G401 (cell line): ENCODE data around the gene TNNI3K. TPM values are rescaled to one million over a fixed set of nuclear protein-coding genes. Genes with fewer than 3 reads are reported as not detected.
"Not testable (repeated sequence)": the region's sequence is repeated elsewhere in the genome, so short reads cannot be mapped to it uniquely, and the experiment has no call there.

ENCODE experiments used
- DNase-seq: peaks from one replicate; pipeline ENCODE4 v3.0.0-alpha.2; 2015; ENCODE audit warnings: low spot score
- in situ Hi-C: cut with HindIII; loops from 2 replicates; pipeline ENCODE4 v1.10.0; 2016; ENCODE audit warnings: low sequenced_read_pairs, mixed read lengths
- total RNA-seq: library from RNA; depleted of rRNA; stranded (reverse); fragments of >200 nt; shearing (Covaris generic); gene quantifications from 2 replicates; pipeline ENCODE4 v1.2.3, GENCODE V29; 2014; rRNA removed

Gene TNNI3K, protein sequence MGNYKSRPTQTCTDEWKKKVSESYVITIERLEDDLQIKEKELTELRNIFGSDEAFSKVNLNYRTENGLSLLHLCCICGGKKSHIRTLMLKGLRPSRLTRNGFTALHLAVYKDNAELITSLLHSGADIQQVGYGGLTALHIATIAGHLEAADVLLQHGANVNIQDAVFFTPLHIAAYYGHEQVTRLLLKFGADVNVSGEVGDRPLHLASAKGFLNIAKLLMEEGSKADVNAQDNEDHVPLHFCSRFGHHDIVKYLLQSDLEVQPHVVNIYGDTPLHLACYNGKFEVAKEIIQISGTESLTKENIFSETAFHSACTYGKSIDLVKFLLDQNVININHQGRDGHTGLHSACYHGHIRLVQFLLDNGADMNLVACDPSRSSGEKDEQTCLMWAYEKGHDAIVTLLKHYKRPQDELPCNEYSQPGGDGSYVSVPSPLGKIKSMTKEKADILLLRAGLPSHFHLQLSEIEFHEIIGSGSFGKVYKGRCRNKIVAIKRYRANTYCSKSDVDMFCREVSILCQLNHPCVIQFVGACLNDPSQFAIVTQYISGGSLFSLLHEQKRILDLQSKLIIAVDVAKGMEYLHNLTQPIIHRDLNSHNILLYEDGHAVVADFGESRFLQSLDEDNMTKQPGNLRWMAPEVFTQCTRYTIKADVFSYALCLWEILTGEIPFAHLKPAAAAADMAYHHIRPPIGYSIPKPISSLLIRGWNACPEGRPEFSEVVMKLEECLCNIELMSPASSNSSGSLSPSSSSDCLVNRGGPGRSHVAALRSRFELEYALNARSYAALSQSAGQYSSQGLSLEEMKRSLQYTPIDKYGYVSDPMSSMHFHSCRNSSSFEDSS
- 0.25 TPM in 1 of 2 replicates, not detected in the other for total RNA-seq

- in situ Hi-C loops: no loop called here
- no peak for DNase-seq
These were observed at the start of gene TNNI3K for GRCh38 chr1:74235153-74235552. Gene TNNI3K (plus strand): TSS chr1:74235387. CDS start chr1:74235452, 65 bp downstream.

GRCh38 chr1:74193908-74194307 is 41.3 kb upstream of the TNNI3K start:
- in situ Hi-C loops: no loop called here

DNA sequence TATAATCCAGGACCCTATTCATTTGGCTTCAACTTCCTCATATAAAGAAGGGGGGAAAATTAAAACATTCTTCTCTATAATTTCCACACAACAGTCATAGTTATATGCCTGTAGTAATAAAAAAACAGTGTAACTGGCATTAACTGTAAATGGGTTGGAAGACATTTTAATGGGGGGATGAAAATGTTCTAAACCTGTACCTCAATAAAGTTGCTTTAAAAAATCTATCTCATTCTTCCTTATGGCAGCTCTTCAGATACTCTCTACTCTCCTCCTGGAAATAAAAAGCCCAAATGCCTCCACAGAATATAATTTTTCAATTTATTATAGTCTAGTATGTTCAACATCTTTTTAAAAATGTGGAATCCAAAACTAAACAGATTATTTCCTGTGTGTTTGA is 39.8 kb upstream of the TNNI3K start:
- in situ Hi-C loops: no loop called here
- DNase-seq: no peak

More at GRCh38 chr1:74193908-74194307, 41.3 kb upstream of the TNNI3K start:
- DNase-seq: no peak

GRCh38 chr1:74197255-74197654 is 37.9 kb upstream of the TNNI3K start:
- in situ Hi-C loops: no loop called here
- DNase-seq: peak; percentile 2

GRCh38 chr1:74197657-74198552 is 37.3 kb upstream of the TNNI3K start, which contains the start of the genes FPGT and LRRIQ3:
Gene FPGT (plus strand): TSS chr1:74198242. CDS start chr1:74198279, 37 bp downstream.
Gene LRRIQ3 (minus strand): TSS chr1:74198176. CDS start chr1:74183684, 14,492 bp downstream.
- in situ Hi-C loops: no loop called here
- peak; percentile 98 for DNase-seq

GRCh38 chr1:74199504-74199903 is 35.7 kb upstream of the TNNI3K start:
- in situ Hi-C loops: no loop called here
- DNase-seq: no peak

GRCh38 chr1:74205266-74205665 is 29.9 kb upstream of the TNNI3K start:
- in situ Hi-C loops: no loop called here
- DNase-seq: no peak

GRCh38 chr1:74215229-74215628 is 20.0 kb upstream of the TNNI3K start:
- DNase-seq: no peak
- in situ Hi-C loops: no loop called here

- in situ Hi-C loops: no loop called here
- no peak for DNase-seq
These were observed 12.5 kb upstream of the TNNI3K start for GRCh38 chr1:74222701-74223100.

GRCh38 chr1:74223453-74223852 is 11.7 kb upstream of the TNNI3K start:
- in situ Hi-C loops: no loop called here
- no peak for DNase-seq

- DNase-seq: no peak
- in situ Hi-C loops: no loop called here
These were observed 1.3 kb downstream of the TNNI3K start for GRCh38 chr1:74236440-74236839.

GRCh38 chr1:74237035-74237434 is 1.8 kb downstream of the TNNI3K start:
- no peak for DNase-seq
- in situ Hi-C loops: no loop called here

- no peak for DNase-seq
- in situ Hi-C loops: no loop called here
These were observed 2.6 kb downstream of the TNNI3K start for GRCh38 chr1:74237787-74238186.

DNA sequence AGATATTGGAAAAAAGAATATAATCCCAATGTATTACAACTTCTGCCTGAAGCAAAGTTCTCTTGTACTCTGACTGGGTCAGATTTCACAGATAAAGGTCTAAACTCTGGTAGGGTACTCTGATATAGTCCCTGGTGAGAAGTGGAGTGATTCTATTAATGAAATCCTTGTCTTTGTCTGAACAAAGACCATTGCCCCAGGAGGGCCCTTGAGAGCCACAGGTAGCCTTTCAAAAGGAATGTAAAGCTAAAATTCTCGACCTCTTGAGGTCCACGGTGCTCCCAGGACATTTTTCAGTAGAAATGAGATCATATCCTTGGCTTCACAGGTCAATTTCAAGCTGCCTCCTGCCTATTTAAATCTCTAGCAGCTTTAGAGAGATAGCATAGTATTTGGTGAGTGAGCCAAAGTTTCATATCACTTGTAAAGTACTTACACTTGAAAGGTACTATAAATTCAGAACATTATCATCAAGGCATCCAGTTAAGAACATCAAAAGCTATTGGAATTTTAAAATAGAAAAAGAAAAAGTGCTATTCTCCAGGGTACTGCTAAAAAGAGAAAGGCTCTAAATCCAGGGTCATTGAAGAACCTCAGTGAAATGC is 10.1 kb downstream of the TNNI3K start:
- in situ Hi-C loops: no loop called here
- no peak for DNase-seq

GRCh38 chr1:74246315-74246714 is 11.1 kb downstream of the TNNI3K start:
- no peak for DNase-seq
- in situ Hi-C loops: no loop called here

DNA sequence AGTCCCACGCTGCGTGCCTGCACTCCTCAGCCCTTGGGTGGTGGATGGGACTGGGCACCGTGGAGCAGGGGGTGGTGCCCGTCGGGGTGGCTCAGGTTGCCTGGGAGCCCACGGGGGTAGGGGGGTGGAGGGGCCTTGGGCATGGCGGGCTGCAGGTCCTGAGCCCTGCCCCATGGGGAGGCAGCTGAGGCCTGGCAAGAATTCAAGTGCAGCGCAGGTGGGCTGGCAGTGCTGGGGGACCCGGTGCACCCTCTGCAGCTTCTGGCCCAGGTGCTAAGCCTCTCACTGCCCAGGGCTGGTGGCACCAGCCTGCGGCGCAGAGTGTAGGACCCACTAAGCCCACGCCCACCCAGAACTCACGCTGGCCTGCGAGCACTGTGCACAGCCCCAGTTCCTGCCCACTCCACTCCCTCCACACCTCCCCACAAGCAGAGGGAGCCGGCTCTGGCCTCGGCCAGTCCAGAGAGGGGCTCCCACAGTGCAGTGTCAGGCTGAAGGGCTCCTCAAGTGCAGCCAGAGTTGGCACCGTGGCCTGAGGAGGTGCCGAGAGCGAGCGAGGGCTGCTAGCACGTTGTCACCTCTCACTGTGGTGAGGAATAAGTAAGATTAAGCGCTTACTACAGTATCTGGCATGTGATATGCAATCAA is 12.8 kb downstream of the TNNI3K start:
- in situ Hi-C loops: no loop called here
- DNase-seq: no peak

GRCh38 chr1:74253243-74253824 is 18.1 kb downstream of the TNNI3K start:
- in situ Hi-C loops, DNase-seq: not testable (repeated sequence)

- in situ Hi-C loops: no loop called here
- DNase-seq: no peak
These were observed 30.8 kb downstream of the TNNI3K start for GRCh38 chr1:74266001-74266400.
